ENCODE measurements around the gene MYO16.

- TF ChIP-seq CTCF (IDR thresholded peaks at IDR 0.05) (no peak), POLR2A (IDR thresholded peaks at IDR 0.05) (no peak), EP300 (IDR thresholded peaks at IDR 0.05) (no peak)
Observed at GRCh38 chr13:109233293-109233692, 603.9 kb downstream of the MYO16 start.

Data from ovary (tissue), 3 donors.